ENCODE results near the gene LRRC27.
A peak's percentile ranks its signal among the peaks of the same experiment; 100 is the strongest.

The LRRC27 gene

DNA sequence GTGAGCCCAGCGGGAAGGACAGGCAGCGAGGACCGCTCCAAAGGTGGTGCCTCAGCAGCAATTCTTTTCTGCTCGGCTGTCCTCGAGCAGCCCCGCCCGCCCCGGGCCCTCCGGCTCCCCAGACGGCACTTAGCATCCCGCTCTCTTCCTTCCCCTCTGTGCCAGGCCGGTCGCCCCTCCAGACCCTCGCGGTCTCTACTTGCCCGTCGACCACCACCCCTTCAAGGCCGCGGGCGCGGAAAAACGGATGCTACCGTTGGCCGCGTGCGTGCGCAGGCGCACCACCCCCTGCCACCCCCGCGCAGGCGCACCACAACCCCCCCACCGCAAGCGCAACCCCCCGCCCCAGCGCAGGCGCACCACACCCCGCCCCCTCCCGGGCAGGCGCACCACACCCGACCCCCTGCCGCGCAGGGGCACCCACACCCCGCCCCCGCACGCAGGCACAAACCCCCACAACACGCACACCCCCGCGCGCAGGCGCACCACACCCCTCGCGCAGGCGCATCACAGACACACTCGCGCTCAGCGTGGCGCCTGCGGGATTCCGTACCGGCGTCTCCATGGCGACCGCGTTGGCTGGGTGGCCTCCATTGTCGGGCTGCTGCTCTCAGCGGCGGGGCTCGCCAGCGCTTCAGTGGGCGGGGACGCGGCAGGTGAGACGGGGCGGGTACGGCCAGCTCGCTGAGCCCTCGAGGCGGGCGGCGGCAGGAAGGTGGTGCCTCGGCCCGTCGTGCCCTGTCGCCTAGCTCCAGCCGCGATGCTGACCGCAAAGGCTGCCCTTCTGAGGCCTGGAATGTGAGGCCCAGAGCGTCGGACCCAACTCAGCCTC, at the start of gene LRRC27:
Gene LRRC27, plus strand, starts transcription at position 593 of the 832 bp plus-strand sequence. CDS start 1,332 bp downstream, outside the sequence.
- H3K4me1 Mint-ChIP-seq, result peaks cover 62% of the 10 kb centered on the region
- peaks cover 21% of the 10 kb centered on the region for H3K36me3 Mint-ChIP-seq (ENCODE audit: insufficient read depth)
- no peaks in the 10 kb centered on the region for H3K9me3 Mint-ChIP-seq
- no peaks in the 10 kb centered on the region for H3K27me3 Mint-ChIP-seq
- ATAC-seq (replicated peaks; ENCODE audit: extremely low read depth, poor library complexity, severe bottlenecking), result peak; percentile 87
- H3K4me3 Mint-ChIP-seq, result peak within 1 kb of the TSS; percentile 92
- DNase-seq (ENCODE audit: low spot score in 2 of 2), result peak; percentile 99 to 100
- H3K27ac Mint-ChIP-seq (ENCODE audit: low read depth), result peak within 1 kb of the TSS; percentile 96

DNA sequence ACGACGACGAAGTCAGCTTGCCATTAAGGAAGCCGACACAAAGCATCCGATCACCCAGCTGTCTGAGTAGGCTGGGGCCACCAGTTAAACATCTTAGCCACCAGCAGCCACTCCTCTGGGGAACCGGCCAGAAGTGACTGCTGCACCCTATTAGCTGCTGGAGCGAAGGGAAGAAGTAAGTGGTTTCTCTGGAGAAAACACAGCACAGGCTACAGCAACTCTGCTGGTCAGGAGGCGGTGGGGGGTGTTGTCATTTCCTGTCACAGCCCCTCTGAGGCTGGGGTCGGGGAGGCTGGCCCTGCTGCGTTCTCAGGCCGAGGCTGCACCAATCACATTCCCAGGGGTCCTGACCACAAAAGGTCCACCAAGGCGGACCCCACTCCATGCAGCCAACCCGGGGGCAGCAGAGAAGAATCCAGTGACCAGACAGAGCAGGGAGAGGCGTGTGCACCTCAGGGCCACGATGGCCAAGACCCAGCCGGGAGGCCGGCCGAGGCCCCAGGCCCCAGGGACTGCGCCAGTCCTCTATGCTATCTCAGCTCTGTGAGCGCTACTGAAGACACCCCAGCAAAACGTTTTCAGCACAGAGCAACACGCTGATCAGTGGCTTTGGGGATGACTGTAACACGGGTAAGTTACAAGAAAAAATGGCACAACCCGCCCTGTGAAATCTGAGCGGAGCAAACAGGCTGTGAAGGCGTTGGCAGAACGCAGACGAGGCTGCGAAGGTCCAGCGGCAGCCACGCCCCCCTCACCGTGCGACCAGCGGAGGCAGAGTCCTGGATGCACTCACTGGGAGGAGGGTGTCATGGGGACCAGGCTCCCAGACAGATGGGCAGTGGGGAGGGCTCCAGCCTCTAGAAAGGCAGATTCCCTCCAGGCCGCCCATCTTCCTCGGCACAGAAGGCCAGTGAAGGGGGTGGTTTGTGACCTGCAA, 49.1 kb upstream of the LRRC27 start:
- H3K27me3 Mint-ChIP-seq, result no peaks in the 10 kb centered on the region
- H3K9me3 Mint-ChIP-seq, result no peaks in the 10 kb centered on the region
- no peak for DNase-seq (ENCODE audit: low spot score in 2 of 2)
- H3K4me3 Mint-ChIP-seq, result no peak overlapping the region
- peaks cover 2% of the 10 kb centered on the region for H3K36me3 Mint-ChIP-seq (ENCODE audit: insufficient read depth)
- peaks cover 8% of the 10 kb centered on the region for H3K4me1 Mint-ChIP-seq
- ATAC-seq (replicated peaks; ENCODE audit: extremely low read depth, poor library complexity, severe bottlenecking), result no peak
- H3K27ac Mint-ChIP-seq (ENCODE audit: low read depth), result no peak overlapping the region

DNA sequence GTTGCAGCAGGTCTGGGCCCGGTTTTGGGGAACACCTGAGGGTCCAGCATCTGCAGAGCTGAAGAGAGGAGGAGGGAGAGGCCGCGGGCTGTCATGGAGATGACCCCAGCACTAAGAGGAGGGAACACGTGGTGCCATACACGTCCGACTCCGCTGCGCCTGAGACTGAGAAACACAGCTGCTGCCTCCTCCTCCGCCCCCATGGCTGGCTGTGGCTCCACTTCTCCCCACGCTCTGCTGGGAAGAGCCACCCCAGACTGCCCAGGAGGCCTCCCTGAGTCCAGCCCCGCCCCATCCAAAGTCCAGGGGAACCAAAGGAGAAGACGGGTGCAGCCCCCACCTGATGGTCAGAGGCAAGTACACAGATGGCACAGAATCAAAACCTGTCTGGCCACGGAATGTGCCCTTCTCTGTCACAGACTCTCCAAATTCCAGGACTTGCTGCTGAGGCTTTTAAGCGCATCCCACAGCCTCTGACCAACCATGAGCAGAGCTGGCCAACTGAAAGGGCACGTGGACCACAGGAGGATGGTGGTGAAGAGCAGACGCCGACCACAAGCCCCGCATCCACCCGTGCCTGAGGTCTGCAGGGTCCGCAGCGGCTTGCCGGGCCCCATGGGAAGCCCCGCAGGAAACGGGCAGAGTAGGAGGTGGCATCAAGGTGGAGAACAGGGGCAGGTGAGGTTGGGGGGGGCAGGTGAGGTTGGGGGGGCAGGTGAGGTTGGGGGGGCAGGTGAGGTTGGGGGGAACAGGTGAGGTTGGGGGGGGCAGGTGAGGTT, 48.2 kb upstream of the LRRC27 start:
- Mint-ChIP-seq H3K9me3 (no peaks in the 10 kb centered on the region), H3K27me3 (no peaks in the 10 kb centered on the region), H3K27ac (ENCODE audit: low read depth) (no peak overlapping the region), H3K36me3 (ENCODE audit: insufficient read depth) (peaks cover 2% of the 10 kb centered on the region), H3K4me1 (peaks cover 8% of the 10 kb centered on the region), H3K4me3 (no peak overlapping the region)
- ATAC-seq (replicated peaks; ENCODE audit: extremely low read depth, poor library complexity, severe bottlenecking) (no peak), DNase-seq (ENCODE audit: low spot score in 2 of 2) (no peak)

DNA sequence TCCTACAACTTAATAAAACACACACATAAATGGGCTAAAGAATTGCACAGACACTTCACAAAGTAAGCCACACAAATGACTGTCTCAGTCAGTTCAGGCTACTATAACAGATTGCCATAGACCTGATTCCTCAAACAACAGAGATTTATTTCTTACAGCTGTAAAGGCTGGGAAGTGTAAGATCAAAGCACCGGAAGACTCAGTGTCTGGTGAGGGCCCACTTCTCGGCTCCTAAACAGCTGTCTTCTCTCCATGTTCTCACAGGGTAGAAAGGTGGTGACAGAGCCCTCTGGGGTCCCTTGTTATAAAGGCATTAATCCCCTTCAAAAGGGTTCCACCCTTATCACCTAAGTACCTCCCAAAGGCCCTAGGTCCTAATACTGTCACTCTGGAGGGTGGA, 42.6 kb upstream of the LRRC27 start:
- Mint-ChIP-seq H3K36me3 (ENCODE audit: insufficient read depth) (no peaks in the 10 kb centered on the region), H3K27ac (ENCODE audit: low read depth) (no peak overlapping the region), H3K4me3 (no peak overlapping the region), H3K9me3 (no peaks in the 10 kb centered on the region), H3K4me1 (no peaks in the 10 kb centered on the region), H3K27me3 (no peaks in the 10 kb centered on the region)
- DNase-seq (ENCODE audit: low spot score in 2 of 2), result no peak
- ATAC-seq (replicated peaks; ENCODE audit: extremely low read depth, poor library complexity, severe bottlenecking), result no peak

DNA sequence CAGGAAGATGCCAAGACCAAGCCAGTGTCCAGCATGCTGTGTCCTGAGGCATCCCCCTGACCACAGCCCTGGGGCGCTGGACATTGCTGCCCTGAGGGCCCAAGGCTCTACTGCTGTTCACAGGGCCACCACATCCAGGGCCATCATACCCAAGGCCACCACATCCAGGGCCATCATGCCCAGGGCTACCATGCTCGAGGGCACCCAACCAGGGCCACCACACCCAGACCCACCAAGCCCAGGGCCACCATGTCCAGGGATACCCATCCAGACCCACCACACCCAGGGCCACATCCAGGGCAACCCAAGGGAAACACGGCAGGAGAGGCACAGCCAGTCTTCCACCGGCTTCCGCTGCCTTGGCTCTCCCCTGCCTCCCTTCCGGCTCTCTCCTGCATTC, 41.4 kb upstream of the LRRC27 start:
- no peaks in the 10 kb centered on the region for H3K4me1 Mint-ChIP-seq
- no peak overlapping the region for H3K4me3 Mint-ChIP-seq
- H3K27ac Mint-ChIP-seq (ENCODE audit: low read depth), result no peak overlapping the region
- no peak for ATAC-seq (replicated peaks; ENCODE audit: extremely low read depth, poor library complexity, severe bottlenecking)
- H3K27me3 Mint-ChIP-seq, result no peaks in the 10 kb centered on the region
- no peak for DNase-seq (ENCODE audit: low spot score in 2 of 2)
- H3K9me3 Mint-ChIP-seq, result no peaks in the 10 kb centered on the region
- H3K36me3 Mint-ChIP-seq (ENCODE audit: insufficient read depth), result no peaks in the 10 kb centered on the region

DNA sequence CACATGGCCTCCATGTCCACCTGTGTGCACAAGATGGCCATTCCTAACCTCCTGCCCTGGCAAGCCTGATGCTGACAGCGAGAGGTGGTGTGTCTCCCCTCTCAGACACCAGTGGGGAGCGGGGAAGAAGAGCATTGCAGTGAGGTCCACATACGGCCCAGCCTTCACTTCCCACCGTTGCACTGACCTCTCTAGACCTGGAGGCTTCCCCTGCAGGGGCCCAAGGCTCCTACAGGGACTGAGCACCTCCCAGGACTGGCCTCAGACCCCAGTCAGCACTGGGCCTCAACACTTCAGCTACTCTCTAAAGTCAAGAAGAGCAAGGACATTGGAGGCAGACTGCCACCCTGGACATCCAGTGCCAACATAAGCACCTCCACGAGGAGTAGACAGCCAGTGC, 40.2 kb upstream of the LRRC27 start:
- H3K27me3 Mint-ChIP-seq, result no peaks in the 10 kb centered on the region
- no peaks in the 10 kb centered on the region for H3K4me1 Mint-ChIP-seq
- H3K4me3 Mint-ChIP-seq, result no peak overlapping the region
- no peaks in the 10 kb centered on the region for H3K36me3 Mint-ChIP-seq (ENCODE audit: insufficient read depth)
- no peaks in the 10 kb centered on the region for H3K9me3 Mint-ChIP-seq
- DNase-seq (ENCODE audit: low spot score in 2 of 2), result no peak
- ATAC-seq (replicated peaks; ENCODE audit: extremely low read depth, poor library complexity, severe bottlenecking), result no peak
- no peak overlapping the region for H3K27ac Mint-ChIP-seq (ENCODE audit: low read depth)

DNA sequence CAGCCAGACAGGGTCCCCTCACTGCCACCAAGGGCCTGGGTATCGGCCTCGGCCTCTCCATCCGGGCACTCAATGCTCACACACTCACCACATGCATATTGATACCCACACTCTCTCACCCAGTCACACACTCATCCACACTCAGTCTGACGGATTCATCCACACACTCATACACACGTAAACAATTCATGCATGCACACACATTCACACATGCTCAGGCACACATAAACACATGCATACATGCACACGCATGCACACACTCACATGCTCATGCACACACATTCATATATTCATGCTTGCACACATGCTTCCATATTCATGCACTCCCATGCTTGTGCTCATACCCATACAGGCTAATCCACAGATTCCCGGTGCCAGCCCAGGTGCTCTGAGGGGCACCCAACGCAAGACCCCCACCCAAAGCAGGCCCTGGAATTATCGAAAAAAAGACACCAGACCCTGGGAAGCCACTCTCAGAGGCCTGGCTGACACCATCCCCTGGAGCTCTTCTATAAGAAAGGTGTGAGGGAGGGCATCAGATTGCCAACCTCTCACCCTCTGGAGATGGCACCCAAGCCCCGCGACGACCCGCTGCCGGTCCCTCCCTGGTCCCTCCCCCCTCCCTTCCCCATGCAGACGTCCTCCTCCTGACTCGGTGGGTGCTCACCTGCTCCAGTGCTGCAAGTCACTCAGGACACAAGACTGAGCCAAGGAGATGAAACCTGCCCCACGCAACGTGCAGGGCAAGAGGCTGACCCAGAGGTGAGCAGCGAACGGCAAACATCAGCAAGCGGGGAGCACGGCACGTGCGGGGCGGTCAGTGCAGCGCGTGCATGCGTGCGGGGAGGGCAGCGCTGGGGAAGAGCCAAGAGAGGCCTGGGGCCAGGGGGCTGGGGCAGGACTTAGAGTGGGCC, 39.4 kb upstream of the LRRC27 start:
- H3K27me3 Mint-ChIP-seq, result no peaks in the 10 kb centered on the region
- no peaks in the 10 kb centered on the region for H3K9me3 Mint-ChIP-seq
- ATAC-seq (replicated peaks; ENCODE audit: extremely low read depth, poor library complexity, severe bottlenecking), result no peak
- no peaks in the 10 kb centered on the region for H3K4me1 Mint-ChIP-seq
- H3K4me3 Mint-ChIP-seq, result no peak overlapping the region
- H3K27ac Mint-ChIP-seq (ENCODE audit: low read depth), result no peak overlapping the region
- no peaks in the 10 kb centered on the region for H3K36me3 Mint-ChIP-seq (ENCODE audit: insufficient read depth)
- no peak for DNase-seq (ENCODE audit: low spot score in 2 of 2)

DNA sequence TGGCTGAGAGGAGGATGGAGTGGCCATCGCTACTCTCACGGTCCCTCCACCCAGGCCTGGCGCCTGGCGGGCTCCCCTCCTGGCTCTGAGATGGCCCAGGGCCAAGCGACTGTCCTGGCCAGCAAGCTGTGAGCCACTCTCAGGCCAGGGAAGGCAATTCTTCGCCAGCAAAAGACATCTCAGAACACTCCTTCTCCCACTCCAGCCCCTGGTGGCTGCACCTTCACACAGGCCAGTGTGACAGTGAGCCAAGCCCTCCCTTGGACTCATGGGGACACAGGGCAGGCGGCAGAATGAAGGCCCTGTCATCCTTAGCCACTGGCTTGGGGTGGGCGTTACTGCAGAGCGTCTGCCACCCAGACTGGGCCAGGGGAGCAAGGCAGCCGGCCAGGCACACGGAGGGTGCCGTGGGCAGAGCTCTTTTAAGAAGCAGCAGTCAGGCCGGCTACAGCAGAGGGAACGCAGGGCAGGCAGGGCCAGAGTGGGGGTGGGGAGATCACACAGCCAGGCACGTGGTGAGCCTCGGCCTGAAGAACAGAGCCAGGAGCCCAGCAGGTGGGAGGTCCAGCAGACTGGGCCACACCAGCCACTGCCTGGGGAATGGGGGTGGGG, 38.7 kb upstream of the LRRC27 start:
- ATAC-seq (replicated peaks; ENCODE audit: extremely low read depth, poor library complexity, severe bottlenecking), result no peak
- H3K27me3 Mint-ChIP-seq, result no peaks in the 10 kb centered on the region
- no peaks in the 10 kb centered on the region for H3K36me3 Mint-ChIP-seq (ENCODE audit: insufficient read depth)
- H3K4me1 Mint-ChIP-seq, result no peaks in the 10 kb centered on the region
- H3K9me3 Mint-ChIP-seq, result no peaks in the 10 kb centered on the region
- no peak for DNase-seq (ENCODE audit: low spot score in 2 of 2)
- H3K4me3 Mint-ChIP-seq, result no peak overlapping the region
- H3K27ac Mint-ChIP-seq (ENCODE audit: low read depth), result no peak overlapping the region

DNA sequence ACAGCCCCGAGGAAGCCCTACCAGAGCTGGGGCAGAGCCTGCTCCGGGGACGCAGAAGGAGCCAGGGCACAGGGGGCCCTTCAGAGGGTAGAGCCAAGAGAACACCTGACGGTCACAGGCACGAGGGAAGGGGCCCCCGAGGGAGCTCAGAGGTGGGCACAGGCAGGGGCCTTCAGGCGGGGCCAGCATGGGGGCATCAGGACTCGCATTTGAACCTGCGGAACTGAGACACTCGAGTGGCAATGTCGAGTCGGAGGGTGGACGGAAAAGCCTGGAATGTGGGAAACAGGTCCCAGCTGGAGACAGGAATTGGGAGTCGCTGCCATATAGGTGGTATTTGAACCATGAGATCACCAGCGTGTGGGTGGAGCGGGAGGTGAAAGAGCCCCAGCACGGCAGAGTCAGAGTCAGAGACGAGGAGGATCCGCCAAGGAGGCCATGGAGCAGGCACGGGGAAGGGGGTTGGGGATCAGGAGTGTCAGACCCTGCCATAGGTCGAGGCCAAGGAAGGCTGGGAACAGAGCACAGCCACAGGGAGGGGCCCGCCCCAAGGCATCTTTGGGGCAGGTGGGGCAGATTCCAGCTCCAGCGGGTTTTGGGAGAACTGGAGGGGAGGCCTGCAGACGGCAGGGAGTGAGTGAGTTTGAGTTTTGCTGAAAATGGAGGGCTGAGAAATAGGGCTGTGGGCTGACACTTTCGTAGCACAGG, 38.0 kb upstream of the LRRC27 start:
- no peaks in the 10 kb centered on the region for H3K36me3 Mint-ChIP-seq (ENCODE audit: insufficient read depth)
- no peaks in the 10 kb centered on the region for H3K27me3 Mint-ChIP-seq
- H3K9me3 Mint-ChIP-seq, result no peaks in the 10 kb centered on the region
- no peaks in the 10 kb centered on the region for H3K4me1 Mint-ChIP-seq
- ATAC-seq (replicated peaks; ENCODE audit: extremely low read depth, poor library complexity, severe bottlenecking) (no peak), DNase-seq (ENCODE audit: low spot score in 2 of 2) (no peak)
- H3K4me3 Mint-ChIP-seq, result no peak overlapping the region
- no peak overlapping the region for H3K27ac Mint-ChIP-seq (ENCODE audit: low read depth)

DNA sequence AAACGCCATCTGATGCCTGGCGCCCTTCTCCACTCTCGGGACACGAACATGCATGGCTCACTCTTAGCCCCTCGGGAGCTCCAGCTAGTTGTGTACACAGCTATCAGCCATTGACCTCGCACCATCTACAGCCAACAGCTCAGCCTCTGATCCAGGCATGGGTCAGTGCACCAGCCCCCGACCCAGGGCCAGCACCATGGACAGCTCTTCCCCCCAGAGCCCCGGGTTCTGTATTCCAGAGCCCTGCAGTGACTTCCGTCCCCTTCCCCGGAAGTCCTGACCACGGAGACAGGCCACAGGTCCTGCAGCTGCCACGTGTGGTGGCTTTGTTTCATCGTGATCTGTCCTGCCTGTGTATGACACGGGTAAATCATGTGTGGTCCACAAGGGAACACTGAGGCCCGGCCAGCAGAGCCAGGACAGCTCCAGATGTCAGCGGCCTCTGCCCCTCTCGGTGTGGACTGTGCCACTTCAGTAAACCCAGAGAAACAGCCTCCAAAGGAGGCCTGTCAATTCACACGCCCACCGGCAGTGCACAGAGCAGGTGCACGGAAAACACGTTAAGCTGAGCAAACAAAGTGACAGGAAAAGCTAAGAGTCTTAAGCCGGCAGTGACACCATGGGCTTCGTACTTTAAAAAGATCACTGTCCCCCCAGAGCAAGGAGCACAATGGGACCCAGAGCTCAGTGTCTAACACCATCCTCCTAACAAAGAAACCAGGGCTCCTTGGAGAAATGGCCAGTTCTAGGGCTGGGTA, 37.3 kb upstream of the LRRC27 start:
- H3K36me3 Mint-ChIP-seq (ENCODE audit: insufficient read depth), result no peaks in the 10 kb centered on the region
- no peaks in the 10 kb centered on the region for H3K9me3 Mint-ChIP-seq
- ATAC-seq (replicated peaks; ENCODE audit: extremely low read depth, poor library complexity, severe bottlenecking) (no peak), DNase-seq (ENCODE audit: low spot score in 2 of 2) (no peak)
- H3K27me3 Mint-ChIP-seq, result no peaks in the 10 kb centered on the region
- H3K27ac Mint-ChIP-seq (ENCODE audit: low read depth), result no peak overlapping the region
- no peaks in the 10 kb centered on the region for H3K4me1 Mint-ChIP-seq
- no peak overlapping the region for H3K4me3 Mint-ChIP-seq

Measured in central memory CD8-positive, alpha-beta T cell (primary cell).